ENCODE results near the gene C6orf89.

DNA sequence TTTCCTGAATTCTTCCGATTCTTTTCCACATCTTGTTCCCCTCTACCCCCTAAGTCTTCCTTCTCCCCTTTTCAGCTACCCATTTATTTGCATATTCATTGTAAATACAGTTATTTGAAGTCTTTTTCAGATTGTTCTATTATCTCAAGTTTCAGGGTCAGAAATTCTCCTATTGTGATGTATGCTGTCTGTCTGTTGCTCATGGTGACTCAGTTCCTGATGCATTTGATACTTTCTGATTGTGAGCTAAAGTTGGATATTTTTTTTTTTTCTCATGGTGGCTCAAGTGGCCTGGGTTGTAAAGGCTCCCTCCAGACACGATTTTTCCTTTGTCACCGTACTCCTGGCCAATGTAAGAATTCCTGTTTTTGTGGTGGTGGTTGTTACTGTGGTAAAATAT, 63.9 kb downstream of the C6orf89 start:
- TF ChIP-seq CTCF (IDR thresholded peaks at IDR 0.05) (no peak), POLR2A (IDR thresholded peaks at IDR 0.05) (no peak)
